ENCODE results near the gene PPP4R1.

DNA sequence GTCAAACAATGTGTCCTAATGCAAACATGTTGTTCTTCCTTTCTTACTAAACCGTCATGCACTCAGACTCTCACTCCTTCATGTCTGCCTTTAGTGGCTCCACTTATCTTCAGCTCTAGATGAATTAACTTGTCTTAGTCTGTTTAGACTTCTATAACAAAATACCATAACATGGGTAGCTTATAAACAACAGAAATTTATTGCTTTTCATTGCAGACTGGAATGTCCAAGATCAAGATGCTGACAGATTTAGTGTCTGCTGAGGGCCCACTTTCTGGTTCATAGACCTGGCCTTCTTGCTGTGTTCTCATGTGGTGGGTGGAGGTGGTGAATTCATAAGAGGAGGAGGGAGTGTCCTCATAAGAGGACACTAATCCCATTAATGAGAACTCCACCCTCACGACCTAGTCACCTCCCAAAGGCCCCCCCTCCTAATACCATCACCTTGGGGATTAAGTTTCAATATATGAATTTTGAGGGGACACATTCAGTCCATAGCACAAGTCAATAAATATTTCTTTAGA lies 106.7 kb downstream of the PPP4R1 start:
- no peak for TF ChIP-seq ELF4 (IDR thresholded peaks at IDR 0.05)
- no peak for TF ChIP-seq SUZ12 (IDR thresholded peaks at IDR 0.05)

Measured in HEK293T (cell line).